Measurements from ENCODE around the gene FOXP1.
A peak's percentile ranks its signal among the peaks of the same experiment; 100 is the strongest.

The FOXP1 gene

GRCh38 chr3:71583566-71584393 lies at the start of gene FOXP1:
Gene FOXP1 (minus strand): TSS chr3:71583728. CDS start chr3:71198381, 385,347 bp downstream.
- DNase-seq, result peak; percentile 71

- no peak for DNase-seq
These were observed 46.2 kb upstream of the FOXP1 start for GRCh38 chr3:71629711-71630110.

GRCh38 chr3:71629289-71629688 lies 45.8 kb upstream of the FOXP1 start:
- DNase-seq, result peak; percentile 88

- DNase-seq, result peak; percentile 81
These were observed 45.0 kb upstream of the FOXP1 start for GRCh38 chr3:71628522-71628921.

- DNase-seq, result no peak
These were observed 42.1 kb upstream of the FOXP1 start for GRCh38 chr3:71625676-71626075.

GRCh38 chr3:71621825-71622537 lies 38.5 kb upstream of the FOXP1 start:
- DNase-seq, result no peak

GRCh38 chr3:71618538-71618937 lies 35.0 kb upstream of the FOXP1 start:
- no peak for DNase-seq

- no peak for DNase-seq
These were observed 33.1 kb upstream of the FOXP1 start for GRCh38 chr3:71616571-71617021.

GRCh38 chr3:71614869-71615268 lies 31.3 kb upstream of the FOXP1 start:
- no peak for DNase-seq

- DNase-seq, result no peak
These were observed 30.9 kb upstream of the FOXP1 start for GRCh38 chr3:71614426-71614825.

- no peak for DNase-seq
These were observed 27.6 kb upstream of the FOXP1 start for GRCh38 chr3:71611099-71611498.

GRCh38 chr3:71607364-71607763 lies 23.8 kb upstream of the FOXP1 start:
- no peak for DNase-seq

- DNase-seq, result no peak
These were observed 23.1 kb upstream of the FOXP1 start for GRCh38 chr3:71606582-71606981.

GRCh38 chr3:71602256-71602655 lies 18.7 kb upstream of the FOXP1 start:
- DNase-seq, result no peak

- peak; percentile 88 for DNase-seq
These were observed 18.3 kb upstream of the FOXP1 start for GRCh38 chr3:71601811-71602210.

GRCh38 chr3:71600646-71601288 lies 17.2 kb upstream of the FOXP1 start:
- DNase-seq, result peak; percentile 15

- DNase-seq, result peak; percentile 3
These were observed 15.9 kb upstream of the FOXP1 start for GRCh38 chr3:71599416-71599815.

- DNase-seq, result no peak
These were observed 14.8 kb upstream of the FOXP1 start for GRCh38 chr3:71598292-71598691.

GRCh38 chr3:71597286-71597685 lies 13.8 kb upstream of the FOXP1 start:
- DNase-seq, result no peak

- no peak for DNase-seq
These were observed 9.6 kb upstream of the FOXP1 start for GRCh38 chr3:71593106-71593505.

GRCh38 chr3:71591101-71591500 lies 7.6 kb upstream of the FOXP1 start:
- peak; percentile 42 for DNase-seq

GRCh38 chr3:71589132-71589531 lies 5.6 kb upstream of the FOXP1 start:
- DNase-seq, result no peak

- peak; percentile 20 for DNase-seq
These were observed 4.4 kb upstream of the FOXP1 start for GRCh38 chr3:71587958-71588357.

- DNase-seq, result no peak
These were observed 3.3 kb upstream of the FOXP1 start for GRCh38 chr3:71586810-71587242.
